H7 (cell line): ENCODE measurements around the gene C1QTNF4. TPM values are rescaled to one million over a fixed set of nuclear protein-coding genes. Genes with fewer than 3 reads are reported as not detected.

ENCODE experiments used
- DNase-seq: peaks from one replicate; pipeline ENCODE4 v3.0.0; 2012
- H3K27me3 ChIP-seq: 2 replicates; pipeline ENCODE4 v1.6.0; 2011; ENCODE audit warnings: mild to moderate bottlenecking, low read length; ENCODE audit not compliant: control insufficient read depth, insufficient read depth
- H3K36me3 ChIP-seq: replicated peaks from 2 replicates; pipeline ENCODE4 v1.5.1; 2011; ENCODE audit warnings: low read length; ENCODE audit not compliant: control insufficient read depth, insufficient read depth
- H3K4me3 ChIP-seq: 2 replicates; pipeline ENCODE4 v1.5.1; 2011; ENCODE audit warnings: low read depth, mild to moderate bottlenecking, control low read depth, low read length, moderate library complexity; ENCODE audit not compliant: insufficient read depth
- total RNA-seq: library from RNA; depleted of rRNA; stranded (reverse); fragments of >200 nt; shearing (Covaris generic); gene quantifications from 2 replicates; pipeline ENCODE4 v1.2.3, GENCODE V29; 2014

The C1QTNF4 gene
- total RNA-seq, 1 experiment from 2014 or later = 5.0 TPM

- Histone ChIP-seq H3K27me3 (peaks cover 1% of the 10 kb centered on the region; the same call in 1 of the 2 replicates), H3K36me3 (peaks cover 14% of the 10 kb centered on the region), H3K4me3 (no peak overlapping the region)
- DNase-seq = peak; percentile 40
These were observed 7.0 kb downstream of the C1QTNF4 start for GRCh38 chr11:47587039-47587716.

DNA sequence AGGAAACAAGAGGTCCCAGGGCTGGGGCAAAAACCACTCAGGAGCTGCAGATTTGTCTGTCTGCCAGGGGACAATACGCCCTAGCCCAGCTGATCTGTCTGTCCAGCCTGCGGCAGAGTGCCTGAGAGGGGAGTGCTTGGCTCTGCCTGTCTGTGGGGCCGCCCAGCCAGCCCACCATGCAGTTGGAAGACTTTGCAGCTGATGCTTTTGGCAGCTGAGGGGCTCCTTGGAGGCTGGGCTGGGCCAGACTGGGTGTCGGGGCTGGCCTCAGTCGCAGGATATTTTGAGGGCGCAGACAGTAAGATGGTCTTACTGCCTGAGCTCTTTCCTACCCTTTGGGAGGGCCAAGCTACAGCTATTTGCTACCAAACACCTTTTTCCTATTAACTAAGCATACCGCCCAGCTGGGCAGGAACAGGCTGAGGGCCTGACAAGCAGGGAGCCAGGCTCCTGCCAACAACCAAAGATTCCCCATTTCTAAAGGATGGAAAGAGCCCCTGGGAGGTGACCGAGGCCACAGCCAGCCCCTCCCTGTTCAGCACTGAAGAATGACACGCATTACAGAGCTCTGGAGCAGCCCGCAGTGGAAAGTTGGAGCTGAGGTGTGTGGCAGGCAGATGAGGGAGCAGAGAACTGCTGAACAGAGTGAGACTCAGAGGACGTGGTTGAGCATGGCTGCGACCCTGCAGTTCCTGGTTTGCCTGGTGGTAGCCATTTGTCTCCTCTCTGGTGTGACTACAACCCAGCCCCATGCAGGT is 7.9 kb downstream of the C1QTNF4 start, which contains the start of gene FAM180B:
Gene FAM180B (plus strand): TSS at position 581 of the 758 bp plus-strand sequence. CDS start 91 bp downstream, at position 672.
- Histone ChIP-seq H3K36me3 (peaks cover 23% of the 10 kb centered on the region), H3K4me3 (no peak within 1 kb of the TSS), H3K27me3 (no peaks in the 10 kb centered on the region)
- peak; percentile 54 for DNase-seq

- no peak for DNase-seq
- H3K36me3 ChIP-seq = peaks cover 30% of the 10 kb centered on the region
- no peaks in the 10 kb centered on the region for H3K27me3 ChIP-seq
- no peak overlapping the region for H3K4me3 ChIP-seq
These were observed 10.4 kb downstream of the C1QTNF4 start for GRCh38 chr11:47583844-47584243.

GRCh38 chr11:47578524-47579494 is 15.4 kb downstream of the C1QTNF4 start, which contains the start of the genes KBTBD4 and NDUFS3:
Gene KBTBD4, minus strand, starts transcription at chr11:47578970. Its CDS starts 19 bp downstream, at chr11:47578951.
Gene NDUFS3, plus strand, starts transcription at chr11:47579074. Its CDS starts 18 bp downstream, at chr11:47579092.
- H3K4me3 ChIP-seq = peak within 1 kb of the TSS; percentile 99
- peaks cover 32% of the 10 kb centered on the region for H3K36me3 ChIP-seq
- H3K27me3 ChIP-seq = no peaks in the 10 kb centered on the region
- DNase-seq = peak; percentile 95

GRCh38 chr11:47577460-47578041 is 16.7 kb downstream of the C1QTNF4 start:
- Histone ChIP-seq H3K27me3 (no peaks in the 10 kb centered on the region), H3K4me3 (no peak overlapping the region), H3K36me3 (peaks cover 36% of the 10 kb centered on the region)
- peak; percentile 13 for DNase-seq

- peaks cover 23% of the 10 kb centered on the region for H3K36me3 ChIP-seq
These were observed 20.9 kb downstream of the C1QTNF4 start for GRCh38 chr11:47573321-47573720.

DNA sequence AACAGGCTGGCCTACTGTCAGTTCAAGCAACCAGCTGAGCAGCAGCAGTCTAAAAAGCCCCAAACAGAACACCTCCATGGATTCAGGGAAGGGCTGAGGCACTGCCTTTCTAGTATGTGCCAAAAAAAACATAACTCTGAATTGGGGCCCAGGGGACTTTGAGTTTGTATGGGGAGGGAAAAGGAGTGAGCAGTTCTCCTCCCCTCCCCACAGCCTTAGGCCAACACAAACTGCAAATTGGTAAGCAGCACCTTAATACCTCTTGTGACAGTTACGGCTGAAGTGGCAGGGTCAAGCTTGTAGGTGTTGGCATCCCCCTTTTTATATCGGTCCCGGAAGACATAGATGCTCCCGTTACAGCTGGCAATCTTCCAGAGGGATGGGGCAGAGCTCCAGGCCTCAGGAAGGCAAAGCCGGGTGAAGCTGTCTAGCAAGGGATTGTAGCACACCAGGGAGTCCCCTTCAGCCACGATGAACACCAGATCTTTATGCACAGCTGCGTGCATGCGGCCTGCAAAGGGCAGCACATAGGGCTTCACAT is 21.4 kb downstream of the C1QTNF4 start:
- H3K4me3 ChIP-seq = no peak overlapping the region
- H3K27me3 ChIP-seq = no peaks in the 10 kb centered on the region
- no peak for DNase-seq
- peaks cover 22% of the 10 kb centered on the region for H3K36me3 ChIP-seq

More at GRCh38 chr11:47573321-47573720, 20.9 kb downstream of the C1QTNF4 start:
- Histone ChIP-seq H3K27me3 (no peaks in the 10 kb centered on the region), H3K4me3 (no peak overlapping the region)
- DNase-seq = no peak

- Histone ChIP-seq H3K36me3 (peaks cover 19% of the 10 kb centered on the region), H3K27me3 (no peaks in the 10 kb centered on the region), H3K4me3 (no peak overlapping the region)
- DNase-seq = no peak
These were observed 22.3 kb downstream of the C1QTNF4 start for GRCh38 chr11:47571895-47572294.

DNA sequence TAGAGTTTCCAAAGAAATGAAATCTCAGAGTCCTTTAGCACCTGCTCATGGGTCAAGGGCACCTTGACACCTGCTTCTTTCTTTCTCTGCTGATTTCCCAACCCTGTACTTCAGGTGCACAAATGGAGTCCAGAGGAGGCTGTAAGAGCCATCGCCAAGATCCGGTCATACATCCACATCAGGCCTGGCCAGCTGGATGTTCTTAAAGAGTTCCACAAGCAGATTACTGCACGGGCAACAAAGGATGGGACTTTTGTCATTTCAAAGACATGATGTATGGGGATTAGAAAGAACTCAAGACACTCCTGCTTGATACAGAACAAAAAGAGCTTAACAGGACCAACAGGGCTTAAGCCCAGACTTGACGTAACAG is 22.9 kb downstream of the C1QTNF4 start:
- H3K36me3 ChIP-seq = peaks cover 19% of the 10 kb centered on the region

DNA sequence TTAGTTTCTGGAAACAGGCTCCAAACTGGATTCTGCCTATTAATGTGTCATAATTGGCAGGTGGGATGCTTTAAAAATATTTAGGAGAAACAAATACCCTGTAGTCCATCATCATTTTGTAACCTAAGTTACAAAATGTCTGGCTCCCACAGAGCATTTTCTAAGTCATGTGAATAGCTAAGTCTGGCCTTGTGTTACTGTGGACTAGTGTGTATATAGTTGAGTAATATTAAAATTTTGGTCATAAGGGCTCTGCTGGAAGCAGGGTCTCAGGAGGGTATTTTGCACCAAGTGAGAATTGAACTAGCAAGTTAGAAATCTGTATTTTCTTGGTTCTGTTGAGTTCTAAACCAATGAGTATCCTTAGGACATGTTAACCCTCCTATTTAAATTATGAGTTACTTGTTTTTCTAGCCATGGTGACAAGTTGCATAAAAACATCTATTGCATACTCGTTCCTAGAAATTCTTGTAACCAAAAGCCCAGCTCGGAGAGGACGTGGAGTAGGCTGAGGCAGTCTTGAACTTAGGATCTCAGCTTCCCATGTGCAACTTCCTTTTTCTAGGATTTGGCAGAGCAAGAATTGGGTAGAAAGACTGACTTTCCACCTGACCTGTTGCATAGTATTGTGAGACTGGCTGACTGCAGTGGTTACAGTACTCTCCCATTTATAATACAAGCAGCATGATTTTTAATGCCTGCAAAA is 23.4 kb downstream of the C1QTNF4 start:
- peaks cover 19% of the 10 kb centered on the region for H3K36me3 ChIP-seq
- no peak overlapping the region for H3K4me3 ChIP-seq

More for the DNA sequence above, 22.9 kb downstream of the C1QTNF4 start:
- DNase-seq = no peak
- no peak overlapping the region for H3K4me3 ChIP-seq
- H3K27me3 ChIP-seq = no peaks in the 10 kb centered on the region

GRCh38 chr11:47569646-47570045 is 24.6 kb downstream of the C1QTNF4 start:
- H3K27me3 ChIP-seq = peaks cover 4% of the 10 kb centered on the region; the same call in 1 of the 2 replicates
- DNase-seq = no peak
- H3K4me3 ChIP-seq = no peak overlapping the region
- peaks cover 18% of the 10 kb centered on the region for H3K36me3 ChIP-seq

More for the DNA sequence above, 23.4 kb downstream of the C1QTNF4 start:
- DNase-seq = no peak
- H3K27me3 ChIP-seq = peaks cover under 1% of the 10 kb centered on the region; the same call in 1 of the 2 replicates

- DNase-seq = no peak
- peaks cover 2% of the 10 kb centered on the region for H3K36me3 ChIP-seq
- peaks cover 4% of the 10 kb centered on the region; the same call in 1 of the 2 replicates for H3K27me3 ChIP-seq
- H3K4me3 ChIP-seq = peak overlapping the region; percentile 85
These were observed 28.0 kb downstream of the C1QTNF4 start for GRCh38 chr11:47566149-47566698.
